ENCODE results near the gene SCN4B. TPM values are rescaled to one million over a fixed set of nuclear protein-coding genes. Genes with fewer than 3 reads are reported as not detected.

The SCN4B gene
- total RNA-seq, 1 donor from 2014 or later = 0.07 TPM

- Mint-ChIP-seq H3K4me1 (peaks cover 14% of the 10 kb centered on the region), H3K36me3 (ENCODE audit: low read depth) (no peaks in the 10 kb centered on the region), H3K27me3 (peaks cover 90% of the 10 kb centered on the region), H3K4me3 (no peak overlapping the region), H3K27ac (no peak overlapping the region), H3K9me3 (no peaks in the 10 kb centered on the region)
- DNase-seq = no peak
- intact Hi-C loops (cut with micrococcal nuclease) = no loop called here
Measured at GRCh38 chr11:118154641-118155040, 2.0 kb upstream of the SCN4B start.

- peak overlapping the region; percentile 74 for H3K4me3 Mint-ChIP-seq
- peaks cover 14% of the 10 kb centered on the region for H3K4me1 Mint-ChIP-seq
- intact Hi-C loops (cut with micrococcal nuclease) = no loop called here
- DNase-seq = no peak
- H3K36me3 Mint-ChIP-seq (ENCODE audit: low read depth) = no peaks in the 10 kb centered on the region
- no peaks in the 10 kb centered on the region for H3K9me3 Mint-ChIP-seq
- no peak overlapping the region for H3K27ac Mint-ChIP-seq
- H3K27me3 Mint-ChIP-seq = peaks cover 87% of the 10 kb centered on the region
Measured at GRCh38 chr11:118153976-118154375, 1.4 kb upstream of the SCN4B start.

GRCh38 chr11:118153516-118153915 is 893 bp upstream of the SCN4B start:
- no peak overlapping the region for H3K27ac Mint-ChIP-seq
- intact Hi-C loops (cut with micrococcal nuclease) = no loop called here
- H3K27me3 Mint-ChIP-seq = peaks cover 87% of the 10 kb centered on the region
- DNase-seq = no peak
- H3K9me3 Mint-ChIP-seq = no peaks in the 10 kb centered on the region
- H3K4me1 Mint-ChIP-seq = peaks cover 14% of the 10 kb centered on the region
- no peaks in the 10 kb centered on the region for H3K36me3 Mint-ChIP-seq (ENCODE audit: low read depth)
- H3K4me3 Mint-ChIP-seq = peak overlapping the region; percentile 74

GRCh38 chr11:118152020-118152551 is 537 bp downstream of the SCN4B start:
- peak overlapping the region; percentile 59 for H3K4me3 Mint-ChIP-seq
- intact Hi-C loops (cut with micrococcal nuclease) = no loop called here

GRCh38 chr11:118151431-118151830 is 1.2 kb downstream of the SCN4B start:
- Mint-ChIP-seq H3K4me3 (no peak overlapping the region), H3K27ac (no peak overlapping the region), H3K27me3 (peaks cover 83% of the 10 kb centered on the region), H3K9me3 (no peaks in the 10 kb centered on the region), H3K4me1 (peaks cover 5% of the 10 kb centered on the region), H3K36me3 (ENCODE audit: low read depth) (no peaks in the 10 kb centered on the region)
- intact Hi-C loops (cut with micrococcal nuclease) = no loop called here
- no peak for DNase-seq

More at GRCh38 chr11:118152020-118152551, 537 bp downstream of the SCN4B start:
- no peak for DNase-seq
- Mint-ChIP-seq H3K27me3 (peaks cover 86% of the 10 kb centered on the region), H3K27ac (no peak overlapping the region), H3K36me3 (ENCODE audit: low read depth) (no peaks in the 10 kb centered on the region), H3K4me1 (peaks cover 11% of the 10 kb centered on the region), H3K9me3 (no peaks in the 10 kb centered on the region)

- DNase-seq = no peak
- peaks cover 76% of the 10 kb centered on the region for H3K27me3 Mint-ChIP-seq
- H3K4me3 Mint-ChIP-seq = no peak overlapping the region
- no peaks in the 10 kb centered on the region for H3K36me3 Mint-ChIP-seq (ENCODE audit: low read depth)
- no peaks in the 10 kb centered on the region for H3K9me3 Mint-ChIP-seq
- no peak overlapping the region for H3K27ac Mint-ChIP-seq
- intact Hi-C loops (cut with micrococcal nuclease) = loop anchor here (5.0 kb wide), 1 partner anchor 193 kb away; the partner anchor contains the start of genes CD3D and CD3G
- H3K4me1 Mint-ChIP-seq = peaks cover 15% of the 10 kb centered on the region
Measured at GRCh38 chr11:118149493-118149892, 3.1 kb downstream of the SCN4B start.

- Mint-ChIP-seq H3K9me3 (no peaks in the 10 kb centered on the region), H3K27me3 (peaks cover 76% of the 10 kb centered on the region), H3K4me1 (peaks cover 15% of the 10 kb centered on the region), H3K27ac (no peak overlapping the region), H3K36me3 (ENCODE audit: low read depth) (no peaks in the 10 kb centered on the region), H3K4me3 (no peak overlapping the region)
- DNase-seq = no peak
- intact Hi-C loops (cut with micrococcal nuclease) = loop anchor here (5.0 kb wide), 1 partner anchor 193 kb away; the partner anchor contains the start of genes CD3D and CD3G
Measured at GRCh38 chr11:118148856-118149255, 3.8 kb downstream of the SCN4B start.

- Mint-ChIP-seq H3K27ac (no peak overlapping the region), H3K9me3 (no peaks in the 10 kb centered on the region), H3K27me3 (peaks cover 75% of the 10 kb centered on the region), H3K4me1 (peaks cover 14% of the 10 kb centered on the region), H3K36me3 (ENCODE audit: low read depth) (no peaks in the 10 kb centered on the region), H3K4me3 (no peak overlapping the region)
- intact Hi-C loops (cut with micrococcal nuclease) = loop anchor here (5.0 kb wide), 1 partner anchor 194 kb away; the partner anchor contains the start of genes CD3D and CD3G
- no peak for DNase-seq
Measured at GRCh38 chr11:118148240-118148639, 4.4 kb downstream of the SCN4B start.

- no peak overlapping the region for H3K27ac Mint-ChIP-seq
- no peaks in the 10 kb centered on the region for H3K9me3 Mint-ChIP-seq
- H3K27me3 Mint-ChIP-seq = peaks cover 78% of the 10 kb centered on the region
- intact Hi-C loops (cut with micrococcal nuclease) = loop anchor here (2.0 to 5.0 kb wide), 2 partner anchors 195 to 341 kb away; partner anchors contain the start of genes CD3D and CD3G
- no peak overlapping the region for H3K4me3 Mint-ChIP-seq
- H3K36me3 Mint-ChIP-seq (ENCODE audit: low read depth) = no peaks in the 10 kb centered on the region
- DNase-seq = no peak
- H3K4me1 Mint-ChIP-seq = peaks cover 19% of the 10 kb centered on the region
Measured at GRCh38 chr11:118147502-118147901, 5.1 kb downstream of the SCN4B start.

- DNase-seq = no peak
- intact Hi-C loops (cut with micrococcal nuclease) = loop anchor here (2.0 to 5.0 kb wide), 2 partner anchors 196 to 342 kb away; partner anchors contain the start of genes CD3D and CD3G
- Mint-ChIP-seq H3K4me1 (peaks cover 19% of the 10 kb centered on the region), H3K4me3 (peak overlapping the region; percentile 86), H3K36me3 (ENCODE audit: low read depth) (no peaks in the 10 kb centered on the region), H3K27me3 (peaks cover 79% of the 10 kb centered on the region), H3K9me3 (no peaks in the 10 kb centered on the region), H3K27ac (peak overlapping the region; percentile 46)
Measured at GRCh38 chr11:118146554-118146953, 6.1 kb downstream of the SCN4B start.

GRCh38 chr11:118145285-118146227 is 7.1 kb downstream of the SCN4B start:
- Mint-ChIP-seq H3K27me3 (peaks cover 73% of the 10 kb centered on the region), H3K27ac (peak overlapping the region; percentile 38)

GRCh38 chr11:118144301-118145268 is 8.0 kb downstream of the SCN4B start:
- H3K36me3 Mint-ChIP-seq (ENCODE audit: low read depth) = no peaks in the 10 kb centered on the region
- H3K9me3 Mint-ChIP-seq = no peaks in the 10 kb centered on the region
- intact Hi-C loops (cut with micrococcal nuclease) = loop anchor here (1.0 to 5.0 kb wide), 5 partner anchors 27 to 467 kb away; partner anchors contain the start of genes CD3D and CD3G

More at GRCh38 chr11:118145285-118146227, 7.1 kb downstream of the SCN4B start:
- Mint-ChIP-seq H3K4me3 (peak overlapping the region; percentile 86), H3K36me3 (ENCODE audit: low read depth) (no peaks in the 10 kb centered on the region), H3K4me1 (peaks cover 19% of the 10 kb centered on the region), H3K9me3 (no peaks in the 10 kb centered on the region)
- peak; percentile 97 for DNase-seq
- intact Hi-C loops (cut with micrococcal nuclease) = loop anchor here (1.0 to 5.0 kb wide), 6 partner anchors 26 to 466 kb away; partner anchors contain the start of genes CD3D and CD3G

GRCh38 chr11:118143661-118144185 is 8.9 kb downstream of the SCN4B start:
- Mint-ChIP-seq H3K4me3 (no peak overlapping the region), H3K27me3 (peaks cover 74% of the 10 kb centered on the region), H3K9me3 (no peaks in the 10 kb centered on the region), H3K27ac (no peak overlapping the region), H3K4me1 (peaks cover 19% of the 10 kb centered on the region), H3K36me3 (ENCODE audit: low read depth) (no peaks in the 10 kb centered on the region)
- intact Hi-C loops (cut with micrococcal nuclease) = loop anchor here (2.0 kb wide), 1 partner anchor 423 kb away; no protein-coding TSS in a partner anchor
- no peak for DNase-seq

More at GRCh38 chr11:118144301-118145268, 8.0 kb downstream of the SCN4B start:
- H3K4me1 Mint-ChIP-seq = peaks cover 19% of the 10 kb centered on the region
- peaks cover 72% of the 10 kb centered on the region for H3K27me3 Mint-ChIP-seq
- no peak for DNase-seq
- no peak overlapping the region for H3K27ac Mint-ChIP-seq
- no peak overlapping the region for H3K4me3 Mint-ChIP-seq

All from activated CD4-positive, alpha-beta T cell treated with anti-CD3 and anti-CD28 coated beads, Interleukin-2, amount 10 ng/mL, durations not matched to agents 24 days and 14 days (primary cell).